ENCODE data around the gene OR51B4. TPM values are rescaled to one million over a fixed set of nuclear protein-coding genes. Genes with fewer than 3 reads are reported as not detected.

The OR51B4 gene
- total RNA-seq, 2 donors from 2014 or later = not detected

- no peak overlapping the region for H3K4me3 ChIP-seq (ENCODE audit: low read length)
- peaks cover 20% of the 10 kb centered on the region for H3K4me1 Mint-ChIP-seq
- 95 to 100% methylated on average over 1 of the region's 1 CpG for WGBS, 2 experiments (ENCODE audit: insufficient coverage in 1 of 2, insufficient read length in 1 of 2)
- no peak for DNase-seq
- H3K4me3 Mint-ChIP-seq = no peak overlapping the region
- H3K9me3 ChIP-seq (ENCODE audit: control insufficient read depth, low read length) = no peaks in the 10 kb centered on the region
- no peaks in the 10 kb centered on the region for H3K27me3 ChIP-seq (ENCODE audit: control insufficient read depth, insufficient read depth, low read length, poor library complexity, severe bottlenecking)
- no peak for TF ChIP-seq CTCF (conservative IDR thresholded peaks at IDR 0.05)
- no peak overlapping the region for H3K9ac ChIP-seq (ENCODE audit: extremely low read depth, low read length, poor library complexity, severe bottlenecking)
- H3K36me3 Mint-ChIP-seq (ENCODE audit: low read depth) = no peaks in the 10 kb centered on the region
- H3K27me3 Mint-ChIP-seq (ENCODE audit: insufficient read depth) = no peaks in the 10 kb centered on the region
- H3K4me1 ChIP-seq (ENCODE audit: control insufficient read depth, insufficient read depth, low read length) = no peaks in the 10 kb centered on the region
- no peaks in the 10 kb centered on the region for H3K9me3 Mint-ChIP-seq
- no peak overlapping the region for H3K27ac ChIP-seq (ENCODE audit: low read depth, low read length)
- no peak overlapping the region for H3K27ac Mint-ChIP-seq
- no peaks in the 10 kb centered on the region for H3K36me3 ChIP-seq (ENCODE audit: control insufficient read depth, insufficient read depth, low read length)
Observed at GRCh38 chr11:5252919-5253265, 48.9 kb downstream of the OR51B4 start.

GRCh38 chr11:5252192-5252918 lies 49.4 kb downstream of the OR51B4 start:
- no peak overlapping the region for H3K27ac ChIP-seq (ENCODE audit: low read depth, low read length)
- no peak for DNase-seq
- no peaks in the 10 kb centered on the region for H3K27me3 ChIP-seq (ENCODE audit: control insufficient read depth, insufficient read depth, low read length, poor library complexity, severe bottlenecking)
- H3K4me1 Mint-ChIP-seq = peaks cover 15% of the 10 kb centered on the region
- H3K9ac ChIP-seq (ENCODE audit: extremely low read depth, low read length, poor library complexity, severe bottlenecking) = no peak overlapping the region
- no peak overlapping the region for H3K4me3 ChIP-seq (ENCODE audit: low read length)
- H3K27ac Mint-ChIP-seq = no peak overlapping the region
- H3K36me3 ChIP-seq (ENCODE audit: control insufficient read depth, insufficient read depth, low read length) = no peaks in the 10 kb centered on the region
- no peaks in the 10 kb centered on the region for H3K9me3 ChIP-seq (ENCODE audit: control insufficient read depth, low read length)
- no peaks in the 10 kb centered on the region for H3K36me3 Mint-ChIP-seq (ENCODE audit: low read depth)
- TF ChIP-seq CTCF (conservative IDR thresholded peaks at IDR 0.05) = no peak
- no peaks in the 10 kb centered on the region for H3K4me1 ChIP-seq (ENCODE audit: control insufficient read depth, insufficient read depth, low read length)
- no peaks in the 10 kb centered on the region for H3K9me3 Mint-ChIP-seq
- no peaks in the 10 kb centered on the region for H3K27me3 Mint-ChIP-seq (ENCODE audit: insufficient read depth)
- H3K4me3 Mint-ChIP-seq = no peak overlapping the region
- 92 to 93% methylated on average over 6 to 9 of the region's 9 CpGs for WGBS, 2 experiments (ENCODE audit: insufficient coverage in 1 of 2, insufficient read length in 1 of 2)

DNA sequence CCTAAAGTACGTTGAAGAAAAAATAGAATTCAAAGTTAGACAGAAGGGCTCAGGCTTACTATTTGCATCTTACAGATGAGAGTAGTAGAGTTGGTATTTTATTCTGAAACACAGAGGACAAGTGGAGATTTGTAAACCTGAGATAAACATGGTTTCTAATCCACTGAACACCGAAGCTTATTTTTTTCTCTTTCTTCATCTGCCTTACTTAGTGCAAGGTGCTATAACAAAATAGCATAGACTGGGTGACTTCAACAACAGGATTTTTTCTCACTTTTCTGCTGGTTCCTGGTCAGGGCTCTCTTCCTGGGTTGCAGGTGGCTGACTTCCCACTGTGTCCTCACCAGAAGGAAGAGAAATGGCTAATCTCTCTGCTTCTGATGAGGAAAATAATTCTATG lies 50.0 kb downstream of the OR51B4 start:
- TF ChIP-seq CTCF (conservative IDR thresholded peaks at IDR 0.05) = no peak
- Histone ChIP-seq H3K27ac (ENCODE audit: low read depth, low read length) (no peak overlapping the region), H3K27me3 (ENCODE audit: control insufficient read depth, insufficient read depth, low read length, poor library complexity, severe bottlenecking) (no peaks in the 10 kb centered on the region), H3K4me3 (ENCODE audit: low read length) (no peak overlapping the region), H3K9ac (ENCODE audit: extremely low read depth, low read length, poor library complexity, severe bottlenecking) (no peak overlapping the region), H3K36me3 (ENCODE audit: control insufficient read depth, insufficient read depth, low read length) (no peaks in the 10 kb centered on the region), H3K4me1 (ENCODE audit: control insufficient read depth, insufficient read depth, low read length) (no peaks in the 10 kb centered on the region), H3K9me3 (ENCODE audit: control insufficient read depth, low read length) (no peaks in the 10 kb centered on the region)
- Mint-ChIP-seq H3K4me3 (no peak overlapping the region), H3K4me1 (peaks cover 10% of the 10 kb centered on the region), H3K36me3 (ENCODE audit: low read depth) (no peaks in the 10 kb centered on the region), H3K27me3 (ENCODE audit: insufficient read depth) (no peaks in the 10 kb centered on the region), H3K9me3 (no peaks in the 10 kb centered on the region), H3K27ac (no peak overlapping the region)
- DNase-seq = no peak
- 78 to 91% methylated on average over 1 to 2 of the region's 2 CpGs for WGBS, 2 experiments (ENCODE audit: insufficient coverage in 1 of 2, insufficient read length in 1 of 2)

Other genes with a start within 250 kb of the OR51B4 start
- not detected for gene OR52E2, start 242.3 kb downstream of the OR51B4 start, total RNA-seq
- gene OR52E1, start 232.4 kb downstream of the OR51B4 start, total RNA-seq = not detected
- under 1 TPM; 0.13 to 0.15 TPM for gene OR52A5, start 163.6 kb downstream of the OR51B4 start, total RNA-seq
- gene OR52A1, start 147.2 kb downstream of the OR51B4 start, total RNA-seq = 10 to 100 TPM in 1 of 2 donors, 1 to 10 TPM in 1; 2.5 to 14.3 TPM
- gene OR51V1, start 101.3 kb downstream of the OR51B4 start, total RNA-seq = not detected
- not detected for gene HBB, start 74.9 kb downstream of the OR51B4 start, total RNA-seq
- gene HBD, start 67.5 kb downstream of the OR51B4 start, total RNA-seq = not detected
- gene HBG1, start 52.1 kb downstream of the OR51B4 start, total RNA-seq = not detected
- gene HBG2, start 47.2 kb downstream of the OR51B4 start, total RNA-seq = under 1 TPM; 0.59 to 0.62 TPM
- gene HBE1, start 32.0 kb downstream of the OR51B4 start, total RNA-seq = 1 to 10 TPM in 1 of 2 donors, under 1 TPM in 1; 0.81 to 6.1 TPM
- gene OR51B2, start 22.4 kb upstream of the OR51B4 start, total RNA-seq = under 1 TPM in 1 of 2 donors, not detected in 1; 0.51 TPM
- 1 to 10 TPM in 1 of 2 donors, under 1 TPM in 1; 0.93 to 1.8 TPM for gene OR51B5, start 41.6 kb upstream of the OR51B4 start, total RNA-seq
- under 1 TPM in 1 of 2 donors, not detected in 1; 0.29 TPM for gene OR51B6, start 49.6 kb upstream of the OR51B4 start, total RNA-seq
- 1 to 10 TPM in 1 of 2 donors, under 1 TPM in 1; 0.55 to 1.1 TPM for gene OR51M1, start 81.9 kb upstream of the OR51B4 start, total RNA-seq
- gene OR51Q1, start 120.2 kb upstream of the OR51B4 start, total RNA-seq = 1 to 10 TPM in 1 of 2 donors, under 1 TPM in 1; 0.24 to 1.6 TPM
- not detected for gene OR51I1, start 139.6 kb upstream of the OR51B4 start, total RNA-seq
- gene OR51I2, start 147.4 kb upstream of the OR51B4 start, total RNA-seq = not detected
- gene OR52D1, start 186.7 kb upstream of the OR51B4 start, total RNA-seq = not detected
- under 1 TPM in 1 of 2 donors, not detected in 1; 0.24 TPM for gene UBQLN3, start 208.0 kb upstream of the OR51B4 start, total RNA-seq
- gene UBQLNL, start 214.8 kb upstream of the OR51B4 start, total RNA-seq = under 1 TPM; 0.20 to 0.26 TPM
- gene OR52H1, start 246.6 kb upstream of the OR51B4 start, total RNA-seq = not detected

Data from endodermal cell (in vitro differentiated cells).